GM12872 (cell line): ENCODE results near the gene UBN2.

ENCODE experiments used
- TF ChIP-seq, protein P1 (sequence below): IDR thresholded peaks from 3 replicates; pipeline ENCODE4 v1.5.1; 2011; ENCODE audit warnings: low read depth, mild to moderate bottlenecking, low read length, moderate library complexity; ENCODE audit not compliant: insufficient read depth

Gene UBN2

DNA sequence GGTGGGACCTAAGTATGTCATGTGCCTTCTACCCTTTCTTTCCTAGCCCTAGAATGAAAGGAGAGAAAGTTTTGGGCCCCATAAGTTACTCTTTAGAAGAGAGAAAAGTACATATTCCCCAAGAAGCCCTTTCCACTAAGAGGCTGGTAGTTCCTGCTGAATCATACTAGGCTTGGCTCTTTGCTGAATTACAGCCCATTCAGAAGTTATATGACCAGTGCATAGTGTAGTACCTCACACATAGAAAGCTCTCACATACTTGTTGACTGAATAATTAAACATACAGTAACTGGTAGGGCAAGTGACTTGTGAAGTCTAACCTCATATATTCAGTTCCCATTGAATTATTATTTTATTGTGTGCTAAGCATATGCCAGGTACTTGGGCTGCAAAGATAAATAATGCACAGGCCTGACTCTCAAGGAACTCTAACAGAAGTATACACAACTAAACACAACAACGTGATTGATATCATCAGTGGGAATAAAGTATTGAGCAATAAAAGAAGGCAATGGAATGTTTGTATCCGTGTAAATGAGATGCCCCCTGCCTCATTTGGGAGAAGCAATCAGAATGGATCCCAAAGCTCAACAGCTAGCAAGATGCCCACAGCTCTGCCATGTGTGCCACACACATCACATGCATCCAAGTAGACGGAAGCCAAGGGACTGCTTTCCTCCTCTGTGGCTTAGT is 38.9 kb upstream of the UBN2 start:
- TF ChIP-seq, protein P1, sequence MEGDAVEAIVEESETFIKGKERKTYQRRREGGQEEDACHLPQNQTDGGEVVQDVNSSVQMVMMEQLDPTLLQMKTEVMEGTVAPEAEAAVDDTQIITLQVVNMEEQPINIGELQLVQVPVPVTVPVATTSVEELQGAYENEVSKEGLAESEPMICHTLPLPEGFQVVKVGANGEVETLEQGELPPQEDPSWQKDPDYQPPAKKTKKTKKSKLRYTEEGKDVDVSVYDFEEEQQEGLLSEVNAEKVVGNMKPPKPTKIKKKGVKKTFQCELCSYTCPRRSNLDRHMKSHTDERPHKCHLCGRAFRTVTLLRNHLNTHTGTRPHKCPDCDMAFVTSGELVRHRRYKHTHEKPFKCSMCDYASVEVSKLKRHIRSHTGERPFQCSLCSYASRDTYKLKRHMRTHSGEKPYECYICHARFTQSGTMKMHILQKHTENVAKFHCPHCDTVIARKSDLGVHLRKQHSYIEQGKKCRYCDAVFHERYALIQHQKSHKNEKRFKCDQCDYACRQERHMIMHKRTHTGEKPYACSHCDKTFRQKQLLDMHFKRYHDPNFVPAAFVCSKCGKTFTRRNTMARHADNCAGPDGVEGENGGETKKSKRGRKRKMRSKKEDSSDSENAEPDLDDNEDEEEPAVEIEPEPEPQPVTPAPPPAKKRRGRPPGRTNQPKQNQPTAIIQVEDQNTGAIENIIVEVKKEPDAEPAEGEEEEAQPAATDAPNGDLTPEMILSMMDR, result no peak

DNA sequence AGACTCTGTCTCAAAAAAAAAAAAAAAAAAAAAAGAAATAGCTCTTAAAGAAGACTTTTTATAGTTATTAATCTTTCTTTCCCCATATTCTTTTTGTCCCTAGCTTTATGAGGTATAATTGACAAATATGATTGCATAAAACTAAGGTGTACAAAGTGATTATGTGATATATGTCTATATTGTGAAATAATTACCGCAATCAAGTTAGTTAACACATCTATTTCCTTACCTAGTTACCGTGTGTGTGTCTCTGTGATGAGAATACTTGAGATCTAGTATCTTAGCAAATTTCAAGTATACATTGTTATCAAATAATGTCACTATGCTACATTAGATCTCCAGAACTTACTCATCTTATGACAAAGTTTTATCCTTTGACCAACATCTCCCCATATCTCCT is 30.7 kb upstream of the UBN2 start:
- TF ChIP-seq, protein P1, result no peak

DNA sequence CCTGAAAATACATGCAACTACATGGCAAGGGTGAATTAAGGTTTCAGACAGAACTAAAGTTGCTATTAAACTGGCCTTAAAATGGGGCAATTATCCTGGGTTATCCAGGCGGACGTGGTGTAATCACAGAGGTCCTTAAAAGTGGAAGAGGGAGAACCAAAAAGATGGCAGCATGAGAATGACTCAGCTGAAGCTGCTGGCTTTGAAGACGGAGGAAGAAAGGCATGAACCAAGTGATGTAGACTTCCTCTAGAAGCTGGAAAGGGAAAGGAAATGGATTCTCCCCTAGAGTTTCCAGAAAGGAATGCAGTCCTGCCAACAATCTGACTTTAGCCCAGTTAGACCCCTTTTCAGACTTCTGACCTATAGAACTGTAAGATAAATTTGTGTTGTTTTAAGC is 27.0 kb upstream of the UBN2 start:
- TF ChIP-seq, protein P1, result no peak

DNA sequence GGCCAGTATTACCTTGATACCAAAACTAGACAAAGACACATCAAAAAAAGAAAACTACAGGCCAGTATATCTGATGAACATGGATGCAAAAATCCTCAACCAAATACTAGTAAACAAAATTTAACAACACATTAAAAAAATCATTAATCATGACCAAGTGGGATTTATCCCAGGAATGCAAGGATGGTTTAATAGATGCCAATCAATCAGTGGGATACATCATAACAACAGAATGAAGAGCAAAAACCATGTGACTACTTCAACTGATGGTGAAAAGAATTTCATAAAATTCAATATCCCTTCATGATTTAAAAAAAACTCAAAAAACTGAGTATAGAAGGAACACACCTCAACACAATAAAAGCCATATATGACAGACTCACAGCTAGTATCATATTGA is 25.2 kb upstream of the UBN2 start:
- TF ChIP-seq, protein P1, result no peak

DNA sequence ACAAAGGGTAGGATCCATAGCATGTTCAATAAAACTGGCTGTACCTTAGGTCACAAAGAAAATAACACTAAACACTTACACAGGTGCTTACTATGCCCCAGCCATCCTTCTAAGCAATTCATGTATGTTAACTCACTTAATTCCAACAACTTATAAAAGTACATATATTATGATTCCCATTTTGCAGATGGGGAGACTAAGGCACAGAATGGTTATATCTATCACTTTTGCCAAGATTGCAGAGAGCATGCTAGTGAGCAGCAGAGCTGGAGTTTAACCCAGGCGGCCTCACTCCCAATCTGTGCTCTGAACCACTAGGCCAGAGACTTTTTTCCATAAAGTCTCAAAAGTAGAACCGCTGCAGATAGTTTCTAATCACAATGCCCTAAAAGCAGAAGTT is 18.9 kb upstream of the UBN2 start:
- TF ChIP-seq, protein P1, result no peak

DNA sequence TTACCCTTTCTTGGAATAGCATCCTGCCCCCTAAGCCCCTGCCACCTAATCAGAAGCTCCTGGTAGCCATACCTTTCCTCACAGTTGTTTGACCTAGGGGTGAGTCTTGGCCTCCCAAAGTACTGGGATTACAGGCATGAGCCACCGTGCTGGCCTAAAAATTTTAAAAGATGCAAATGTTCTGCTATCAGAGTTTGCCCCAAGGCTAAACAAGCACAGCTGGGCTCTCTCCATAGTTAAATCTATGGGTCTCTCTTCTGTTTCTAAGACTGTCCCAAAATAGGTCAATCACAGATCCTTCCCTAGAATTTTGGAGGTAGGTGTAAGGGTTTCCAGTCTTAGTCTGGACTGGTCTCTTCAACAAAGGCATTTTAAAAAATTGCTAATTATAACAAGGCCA is 12.9 kb upstream of the UBN2 start:
- TF ChIP-seq, protein P1, result no peak

DNA sequence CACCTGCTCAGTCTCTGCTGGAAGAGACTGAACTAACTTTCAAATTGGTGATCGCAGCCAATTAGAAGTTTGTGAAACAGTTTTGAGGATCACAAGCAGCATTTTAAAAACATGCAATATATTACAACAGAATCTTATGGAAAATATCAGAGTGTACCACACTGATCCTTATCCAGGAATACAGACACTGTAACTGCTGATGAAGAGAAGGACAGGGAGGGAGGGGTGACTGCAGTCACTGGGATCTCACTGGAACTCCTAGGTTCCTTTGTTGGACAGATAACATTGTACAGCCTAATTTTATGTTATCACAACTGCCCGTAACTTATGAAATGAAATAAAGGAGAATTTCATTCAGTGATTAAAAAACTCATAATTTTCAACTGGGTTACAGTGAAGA is 6.8 kb upstream of the UBN2 start:
- TF ChIP-seq, protein P1, result no peak
